Kidney epithelial cell (primary cell): ENCODE measurements around the gene STING1. TPM values are rescaled to one million over a fixed set of nuclear protein-coding genes. Genes with fewer than 3 reads are reported as not detected.

ENCODE experiments used
- DNase-seq: peaks from one replicate; pipeline ENCODE4 v3.0.0-alpha.2; 2010; ENCODE audit warnings: low read depth
- H3K27me3 ChIP-seq: 2 replicates; pipeline ENCODE4 v1.6.0; 2011; ENCODE audit warnings: low read length; ENCODE audit not compliant: control insufficient read depth, insufficient read depth
- H3K36me3 ChIP-seq: 2 replicates; pipeline ENCODE4 v1.5.1; 2011; ENCODE audit warnings: low read length; ENCODE audit not compliant: control insufficient read depth, insufficient read depth
- H3K4me3 ChIP-seq: 2 replicates; pipeline ENCODE4 v1.5.1; 2011; ENCODE audit warnings: low read depth, mild to moderate bottlenecking, control low read depth, low read length
- total RNA-seq: library from RNA; depleted of rRNA; stranded (reverse); fragments of >200 nt; gene quantifications from 2 replicates; pipeline ENCODE4 v1.2.3, GENCODE V29; 2015
- TF ChIP-seq, protein P1 (sequence below): IDR thresholded peaks from 2 replicates; pipeline ENCODE4 v1.5.1; 2011; ENCODE audit warnings: mild to moderate bottlenecking, moderate library complexity, low read length, control low read depth, inconsistent platforms; ENCODE audit not compliant: insufficient read depth, poor library complexity, severe bottlenecking

STING1 gene
- total RNA-seq, 1 donor from 2014 or later: 15.5 TPM

DNA sequence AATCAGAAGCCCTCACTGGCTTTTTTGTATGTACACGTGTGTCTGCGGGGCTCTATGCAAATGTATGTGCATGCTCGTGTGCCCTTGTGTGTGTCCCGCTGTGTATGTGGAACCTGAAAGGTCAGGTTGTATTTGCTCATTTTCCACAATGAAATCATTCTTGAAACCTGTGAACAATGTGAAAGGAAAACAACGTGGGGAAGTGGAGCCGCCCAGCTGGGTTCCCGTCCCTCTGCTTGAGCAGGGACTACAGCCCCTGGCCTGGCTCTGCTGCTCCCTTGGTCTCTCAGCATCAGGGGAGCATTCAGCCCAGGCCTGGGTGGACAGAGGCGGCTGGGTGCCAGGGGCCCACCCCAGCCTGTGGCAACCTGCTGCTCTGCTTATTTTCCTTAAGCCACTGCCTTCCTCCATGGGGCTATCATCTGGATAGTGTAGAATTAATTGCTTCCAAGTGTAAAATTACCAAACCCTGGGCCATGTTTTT is 23.1 kb downstream of the STING1 start:
- no peak for DNase-seq
- TF ChIP-seq, protein P1, sequence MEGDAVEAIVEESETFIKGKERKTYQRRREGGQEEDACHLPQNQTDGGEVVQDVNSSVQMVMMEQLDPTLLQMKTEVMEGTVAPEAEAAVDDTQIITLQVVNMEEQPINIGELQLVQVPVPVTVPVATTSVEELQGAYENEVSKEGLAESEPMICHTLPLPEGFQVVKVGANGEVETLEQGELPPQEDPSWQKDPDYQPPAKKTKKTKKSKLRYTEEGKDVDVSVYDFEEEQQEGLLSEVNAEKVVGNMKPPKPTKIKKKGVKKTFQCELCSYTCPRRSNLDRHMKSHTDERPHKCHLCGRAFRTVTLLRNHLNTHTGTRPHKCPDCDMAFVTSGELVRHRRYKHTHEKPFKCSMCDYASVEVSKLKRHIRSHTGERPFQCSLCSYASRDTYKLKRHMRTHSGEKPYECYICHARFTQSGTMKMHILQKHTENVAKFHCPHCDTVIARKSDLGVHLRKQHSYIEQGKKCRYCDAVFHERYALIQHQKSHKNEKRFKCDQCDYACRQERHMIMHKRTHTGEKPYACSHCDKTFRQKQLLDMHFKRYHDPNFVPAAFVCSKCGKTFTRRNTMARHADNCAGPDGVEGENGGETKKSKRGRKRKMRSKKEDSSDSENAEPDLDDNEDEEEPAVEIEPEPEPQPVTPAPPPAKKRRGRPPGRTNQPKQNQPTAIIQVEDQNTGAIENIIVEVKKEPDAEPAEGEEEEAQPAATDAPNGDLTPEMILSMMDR: no peak

DNA sequence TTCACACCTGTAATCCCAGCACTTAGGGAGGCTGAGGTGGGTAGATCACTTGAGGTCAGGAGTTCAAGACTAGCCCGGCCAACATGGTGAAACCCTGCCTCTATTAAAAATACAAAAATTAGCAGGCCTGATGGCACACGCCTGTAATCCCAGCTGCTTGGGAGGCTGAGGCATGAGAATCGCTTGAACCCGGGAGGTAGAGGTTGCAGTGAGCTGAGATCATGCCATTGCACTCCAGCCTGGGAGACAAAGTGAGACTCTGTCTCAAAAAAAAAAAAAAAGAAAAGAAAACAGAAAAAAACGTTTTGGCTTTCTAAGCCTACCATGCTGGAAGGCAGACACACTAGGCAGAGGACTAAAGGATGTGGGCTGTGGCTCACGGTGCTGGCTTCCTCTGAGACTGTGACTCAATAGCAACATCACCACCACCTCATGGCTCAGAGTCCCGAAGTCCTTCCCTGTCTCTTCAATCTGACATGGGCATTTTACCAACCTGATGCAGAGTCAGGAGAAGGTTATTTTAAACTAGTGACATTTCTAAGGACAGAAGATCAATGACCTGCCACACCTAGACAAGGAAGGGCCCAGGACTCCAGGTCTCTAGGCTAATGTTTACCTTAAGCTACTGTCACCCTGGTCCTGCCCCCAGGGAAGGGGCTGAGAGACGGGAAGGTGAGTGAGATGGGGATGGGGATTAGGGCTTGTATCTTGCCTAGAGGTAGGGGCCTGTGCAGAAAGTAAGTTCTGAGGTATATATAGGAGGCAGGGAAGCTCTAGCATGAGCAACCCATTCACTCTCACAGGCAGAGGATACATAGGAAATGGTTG is 23.8 kb downstream of the STING1 start:
- H3K36me3 ChIP-seq: no peaks in the 10 kb centered on the region
- TF ChIP-seq, protein P1: no peak
- no peak for DNase-seq
- H3K27me3 ChIP-seq: no peaks in the 10 kb centered on the region
- H3K4me3 ChIP-seq: no peak overlapping the region

More for the DNA sequence above, 23.1 kb downstream of the STING1 start:
- Histone ChIP-seq H3K36me3 (no peaks in the 10 kb centered on the region), H3K27me3 (no peaks in the 10 kb centered on the region), H3K4me3 (no peak overlapping the region)

DNA sequence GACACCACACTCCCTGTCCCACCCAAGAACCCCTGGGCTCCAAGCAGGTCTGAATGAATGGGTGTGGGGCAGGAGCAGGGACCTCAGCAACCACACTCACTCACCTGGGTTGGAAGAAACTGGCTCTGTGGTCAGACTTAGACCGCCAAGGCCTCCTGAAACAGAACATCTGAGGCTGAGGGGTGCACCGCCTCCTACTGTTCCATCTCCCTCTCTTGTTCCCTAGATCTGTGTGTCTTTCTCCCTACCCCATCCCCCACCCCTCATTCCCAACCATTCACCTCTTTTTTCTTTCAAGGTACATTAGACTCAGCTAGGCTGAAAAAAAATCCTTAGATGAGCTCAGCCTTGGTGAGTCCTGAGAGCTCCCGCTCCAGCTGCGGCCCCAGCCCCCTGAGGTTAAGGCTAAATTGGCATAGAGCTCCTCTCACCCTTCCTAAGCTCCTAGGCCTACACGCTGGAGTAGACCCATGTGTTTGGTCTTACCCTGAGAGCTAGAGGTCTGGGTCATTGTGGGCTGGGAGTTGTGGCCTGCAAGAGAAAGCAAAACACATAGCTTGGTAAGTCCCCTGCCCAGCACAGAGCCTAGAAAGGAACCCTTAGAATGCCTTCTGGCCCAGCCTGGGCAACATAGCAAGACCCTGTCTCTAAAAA is 24.8 kb downstream of the STING1 start:
- Histone ChIP-seq H3K4me3 (no peak overlapping the region), H3K36me3 (no peaks in the 10 kb centered on the region), H3K27me3 (no peaks in the 10 kb centered on the region)
- DNase-seq: no peak
- TF ChIP-seq, protein P1: no peak

DNA sequence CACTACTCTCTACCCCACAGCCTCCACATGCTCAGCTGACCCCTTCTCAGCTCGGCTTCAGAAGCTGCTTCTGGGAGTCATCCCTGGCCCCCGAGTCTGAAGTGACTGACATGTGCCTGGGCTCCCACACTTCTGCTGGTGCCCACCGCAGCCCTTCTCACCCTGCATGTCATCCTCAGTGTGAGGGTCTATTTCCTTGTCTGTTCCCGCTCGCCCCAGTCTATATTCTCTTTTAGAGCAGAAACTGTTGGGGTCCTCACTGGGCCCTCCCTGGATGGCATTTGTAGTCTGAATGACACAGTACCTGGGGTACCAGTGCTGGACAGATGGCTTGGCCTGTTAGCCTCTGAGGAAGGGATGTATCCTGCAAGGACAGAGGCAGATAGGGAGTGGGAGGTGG is 25.3 kb downstream of the STING1 start:
- Histone ChIP-seq H3K36me3 (no peaks in the 10 kb centered on the region), H3K27me3 (no peaks in the 10 kb centered on the region), H3K4me3 (no peak overlapping the region)
- DNase-seq: no peak
- TF ChIP-seq, protein P1: no peak

DNA sequence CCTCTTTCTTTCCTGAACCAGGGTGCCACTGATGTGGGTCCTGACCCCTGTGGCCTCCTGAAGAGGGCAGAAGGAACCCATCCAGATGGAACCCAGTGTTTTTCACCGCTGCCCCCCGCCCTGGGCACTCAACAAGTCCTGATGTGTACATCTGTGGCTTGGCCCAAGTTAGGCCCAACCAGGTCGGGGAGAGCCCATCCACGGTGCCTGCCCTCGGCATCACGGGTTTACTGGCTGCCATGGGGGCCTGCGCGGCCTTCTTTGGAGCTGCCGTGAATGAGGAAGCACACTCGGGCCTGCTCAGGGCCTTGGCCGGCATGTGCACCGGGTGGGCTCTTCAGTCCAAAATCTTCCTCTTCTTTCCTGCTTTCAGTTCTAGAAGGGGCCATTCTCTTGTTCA is 25.8 kb downstream of the STING1 start:
- TF ChIP-seq, protein P1: no peak
- no peaks in the 10 kb centered on the region for H3K27me3 ChIP-seq
- no peak for DNase-seq
- no peak overlapping the region for H3K4me3 ChIP-seq
- H3K36me3 ChIP-seq: no peaks in the 10 kb centered on the region
